Stimulated activated CD8-positive, alpha-beta memory T cell treated with anti-CD3 and anti-CD28 coated beads, Interleukin-7, amount 100 ng/mL, for 48 hours (primary cell): ENCODE results near the gene THRB.

ENCODE experiments used
- DNase-seq, 2 donors: peaks; one replicate each; pipeline ENCODE4 v3.0.0-alpha.2; 2020; ENCODE audit warnings: low read depth in 1 of 2; ENCODE audit errors: extremely low read depth in 1 of 2

Gene THRB

DNA sequence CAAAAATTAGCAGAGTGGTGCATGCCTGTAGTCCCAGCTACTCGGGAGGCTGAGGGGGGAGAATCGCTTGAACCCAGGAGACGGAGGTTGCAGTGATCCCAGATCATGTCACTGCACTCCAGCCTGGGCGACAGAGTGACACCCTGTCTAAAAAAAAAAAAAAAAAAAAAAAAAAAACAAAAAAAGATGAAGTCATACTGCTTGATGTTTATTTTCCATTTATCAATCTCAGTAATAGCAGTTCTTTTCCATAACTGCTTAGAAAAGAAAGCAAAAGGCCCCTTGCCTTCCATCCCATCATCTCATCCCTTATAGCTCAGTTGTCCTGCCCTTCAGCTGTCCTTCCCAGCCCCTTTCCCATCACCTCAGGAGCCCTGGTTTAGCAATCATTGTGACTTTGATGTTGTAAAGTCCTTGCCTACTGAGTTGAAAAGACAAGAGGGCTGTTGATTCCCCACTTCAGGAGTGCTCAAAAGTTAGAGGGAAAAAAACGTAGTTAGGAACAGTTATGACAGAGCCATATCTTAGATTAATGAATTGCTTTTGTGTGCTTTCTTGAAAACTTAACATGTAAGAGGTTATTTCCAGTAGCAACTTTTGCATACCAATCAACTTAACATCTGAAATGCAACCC is 18.0 kb upstream of the THRB start:
- no peak for DNase-seq

DNA sequence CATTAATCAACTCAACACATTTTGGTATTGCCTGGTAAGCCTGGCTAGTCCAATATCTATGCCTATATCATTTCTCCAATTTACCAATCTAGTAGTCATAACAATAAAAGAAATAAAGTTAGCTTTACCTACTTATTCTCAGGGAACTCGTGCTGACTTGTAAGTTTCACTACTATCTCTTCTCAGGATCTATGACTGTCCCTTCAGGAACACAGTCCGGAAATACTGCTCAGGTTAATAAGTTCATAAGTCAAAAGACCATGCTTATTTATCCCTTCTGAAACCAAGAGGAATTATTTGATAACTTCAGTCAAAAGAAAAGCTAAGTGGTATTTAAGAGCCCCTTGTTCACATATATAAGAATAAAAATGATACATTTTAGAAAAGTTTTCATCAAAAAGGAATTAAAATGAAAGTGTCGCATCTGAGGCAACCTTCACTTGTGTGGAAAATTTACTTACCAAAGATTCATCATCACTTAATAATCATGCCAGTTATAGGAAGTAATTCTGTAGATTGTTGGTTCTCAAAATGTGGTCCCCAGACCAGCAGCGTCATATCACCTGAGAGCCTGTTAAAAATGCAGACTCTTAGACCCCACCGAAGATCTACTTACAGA is 15.5 kb upstream of the THRB start:
- DNase-seq = no peak

DNA sequence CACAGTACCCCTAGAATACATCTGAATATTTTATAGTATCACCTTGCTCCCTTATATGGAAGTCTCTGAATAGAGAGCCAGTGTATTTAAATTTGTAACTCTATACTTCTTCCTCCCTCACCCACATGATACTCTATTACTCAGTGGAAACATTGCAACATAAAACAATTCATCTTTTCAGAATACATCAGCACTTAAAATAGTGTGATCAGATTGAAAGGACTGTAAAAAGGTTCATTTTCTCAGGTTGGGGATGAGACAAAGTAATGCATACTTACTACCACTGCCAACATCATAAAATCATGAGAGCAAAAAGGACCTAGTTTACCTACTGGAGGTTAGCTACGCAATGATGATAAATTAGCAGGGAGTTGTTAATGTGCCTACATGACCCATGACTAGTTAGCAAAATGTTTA is 13.8 kb upstream of the THRB start:
- DNase-seq = no peak

DNA sequence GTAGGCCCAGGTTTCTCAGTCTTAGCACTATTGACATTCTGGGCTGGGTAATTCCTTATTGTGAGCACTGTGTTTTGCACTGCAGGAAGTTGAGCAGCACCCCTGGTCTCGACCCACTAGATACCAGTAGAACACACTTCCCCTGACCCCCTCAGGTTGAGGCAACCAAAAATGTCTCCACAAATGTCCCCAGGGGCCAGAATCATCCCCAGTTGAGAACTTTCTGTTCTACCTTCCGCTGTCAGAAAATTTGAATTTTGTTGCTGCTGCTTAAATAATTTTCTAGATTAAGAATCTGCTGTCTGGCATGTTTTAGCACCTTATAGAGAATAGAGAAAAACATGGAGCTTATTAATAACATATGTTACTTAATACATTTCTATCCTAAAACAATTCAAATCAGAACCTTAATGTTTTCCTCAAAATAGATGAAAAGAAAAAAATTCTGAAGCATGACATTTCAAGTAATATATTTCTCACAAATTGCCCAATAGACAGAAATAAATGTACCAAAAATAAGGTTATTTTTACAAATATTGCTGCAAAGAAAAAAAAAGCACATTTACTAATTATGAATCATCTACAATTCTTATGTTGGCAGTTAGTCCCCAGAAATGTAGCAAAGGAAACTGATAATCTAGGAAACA is 13.2 kb upstream of the THRB start:
- DNase-seq = no peak

DNA sequence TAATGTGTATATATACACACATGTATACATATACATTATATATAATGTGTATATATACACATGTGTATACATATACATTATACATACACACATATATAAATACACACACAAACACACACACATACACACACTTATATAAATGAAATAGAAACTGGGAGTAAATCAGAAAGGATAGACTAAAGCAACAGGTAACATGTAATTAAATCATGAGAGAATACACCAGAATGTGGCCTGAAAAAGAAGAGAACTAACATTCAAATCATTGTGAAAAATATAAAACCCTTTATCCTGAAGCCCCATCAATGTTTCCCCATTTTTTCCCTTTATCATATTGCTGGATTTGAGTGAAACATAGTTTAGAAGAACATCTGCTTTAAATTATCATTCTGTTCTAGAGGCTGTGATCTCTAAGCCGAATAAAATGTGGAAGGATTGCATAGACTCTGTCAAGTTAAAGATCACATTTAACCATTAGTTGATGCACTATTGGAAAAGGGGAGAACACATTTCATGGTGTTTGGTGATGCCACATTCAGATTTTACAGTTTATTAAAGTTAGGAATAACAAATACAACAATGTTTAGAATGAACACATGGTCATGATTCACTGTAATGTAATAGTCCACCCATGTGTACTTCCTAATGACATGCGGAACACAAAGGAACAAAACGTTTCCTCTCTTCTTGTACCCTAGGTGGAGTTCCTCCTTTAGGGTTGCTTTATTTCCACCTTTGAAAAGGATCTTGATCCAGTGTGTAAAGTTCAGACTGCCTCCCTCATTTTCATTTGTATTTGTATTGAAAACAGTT is 12.5 kb upstream of the THRB start:
- DNase-seq = no peak

DNA sequence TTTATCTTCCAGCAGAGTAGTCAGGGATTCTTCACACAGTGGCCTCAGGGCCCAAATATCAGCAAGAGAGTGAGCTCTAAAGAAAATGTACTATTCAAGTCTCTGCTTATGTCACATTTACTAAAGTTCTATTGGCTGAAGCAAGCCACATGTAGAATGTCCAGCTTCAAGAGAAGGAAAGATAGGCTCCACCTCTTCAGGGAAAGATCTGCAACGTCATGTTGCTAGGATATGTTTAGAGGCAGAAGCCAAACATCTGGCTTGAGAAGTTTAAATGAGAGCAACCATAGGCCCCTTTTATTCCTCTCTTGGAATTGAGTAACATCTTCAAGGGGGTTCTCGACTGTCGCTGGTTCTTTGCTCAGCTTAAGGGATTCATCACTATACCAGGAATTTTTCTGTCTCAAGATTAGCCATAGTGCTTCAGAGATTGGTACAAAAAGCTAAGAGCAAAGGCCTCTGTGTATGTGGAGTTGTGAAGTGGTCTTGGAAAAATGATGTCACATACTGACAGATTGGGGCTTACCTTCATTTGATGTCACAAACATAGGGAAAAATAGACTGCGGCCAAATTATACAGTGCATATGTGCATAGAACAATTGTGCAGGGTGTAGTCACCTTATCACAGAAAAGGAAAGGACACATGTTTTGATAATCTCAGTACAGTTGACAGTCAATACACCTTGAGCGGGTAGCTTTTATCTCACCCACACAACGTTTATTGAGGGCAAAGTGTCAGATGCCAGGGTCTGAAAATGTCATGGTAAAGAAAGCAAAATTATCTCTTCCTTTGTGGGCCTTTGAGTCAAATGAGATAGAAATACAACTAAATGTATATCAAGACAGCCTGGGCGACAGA is 11.3 kb upstream of the THRB start:
- no peak for DNase-seq

DNA sequence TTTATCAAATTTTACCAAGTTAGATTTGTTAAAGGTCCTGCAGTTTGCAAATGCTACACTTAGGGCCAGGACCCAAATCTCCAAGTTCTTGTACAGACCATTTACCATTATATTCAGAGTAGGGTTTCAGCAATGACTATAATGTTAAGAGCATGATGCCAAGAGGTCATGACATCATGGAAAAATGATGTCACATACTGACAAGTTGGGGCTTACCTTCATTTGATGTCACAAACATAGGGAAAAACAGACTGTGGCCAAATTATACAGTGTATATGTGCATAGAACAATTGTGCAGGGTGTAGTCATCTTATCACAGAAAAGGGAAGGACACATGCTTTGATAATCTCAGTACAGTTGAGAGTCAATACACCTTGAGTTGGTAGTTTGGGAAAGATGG is 10.1 kb upstream of the THRB start:
- DNase-seq = no peak

DNA sequence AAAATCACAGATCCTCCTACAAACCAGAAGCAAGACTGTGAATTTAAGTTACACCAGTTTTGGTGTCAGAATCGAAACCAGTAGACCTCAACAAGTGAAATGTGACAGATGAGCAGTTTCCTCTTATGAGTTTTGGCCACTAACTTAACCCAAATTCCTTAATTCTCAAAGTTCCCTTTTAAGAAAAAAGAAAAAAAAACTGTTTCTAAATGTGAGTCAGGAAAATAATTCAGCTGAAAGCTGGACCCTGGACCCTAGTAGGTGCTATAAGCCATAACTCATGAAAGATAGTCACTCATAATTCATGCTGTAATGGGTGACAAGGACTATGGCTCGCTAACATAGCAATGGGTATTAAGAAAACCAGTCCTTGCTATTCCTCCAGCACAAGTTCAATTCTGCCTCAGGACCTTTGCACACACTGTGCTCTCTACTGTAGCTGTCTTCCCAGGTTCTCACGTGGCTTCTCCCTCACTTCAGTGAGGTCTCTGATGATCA is 9.0 kb upstream of the THRB start:
- no peak for DNase-seq

DNA sequence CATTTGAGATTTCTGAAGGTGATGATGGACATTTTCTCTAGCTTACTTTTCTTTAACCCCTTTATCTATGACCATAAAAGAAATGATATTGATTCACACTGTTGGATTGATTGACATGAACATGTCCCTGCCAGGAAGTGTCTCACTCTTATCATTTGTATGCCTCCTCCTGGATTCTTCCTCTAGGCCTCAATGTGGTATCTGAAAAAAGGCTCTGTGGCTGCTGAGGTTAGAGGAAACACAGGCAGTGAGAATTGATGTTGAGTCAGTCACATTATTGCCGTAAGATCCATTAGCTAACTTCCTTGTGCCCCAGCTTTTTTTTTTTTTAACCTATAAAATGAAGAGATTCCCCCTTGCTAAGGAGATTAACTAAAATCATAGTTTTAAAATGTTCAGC is 8.0 kb upstream of the THRB start:
- no peak for DNase-seq

DNA sequence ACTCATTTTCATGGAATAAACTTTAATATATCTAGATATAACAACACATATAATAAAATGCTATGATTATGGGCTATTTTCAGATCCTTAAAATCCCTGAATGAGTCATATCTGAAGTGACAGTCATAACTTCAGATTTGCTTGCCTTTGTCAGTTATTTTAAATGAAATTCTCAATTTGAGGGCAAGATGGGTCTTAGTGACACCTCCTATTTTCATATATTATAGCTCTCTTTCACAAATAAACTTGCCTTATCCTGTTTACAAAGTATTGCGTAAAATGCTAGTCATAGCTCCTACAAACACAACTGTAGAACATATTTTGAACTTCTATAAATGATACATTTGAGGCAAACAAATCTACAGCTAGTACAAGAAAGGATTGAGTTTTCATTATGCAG is 6.2 kb upstream of the THRB start:
- no peak for DNase-seq

DNA sequence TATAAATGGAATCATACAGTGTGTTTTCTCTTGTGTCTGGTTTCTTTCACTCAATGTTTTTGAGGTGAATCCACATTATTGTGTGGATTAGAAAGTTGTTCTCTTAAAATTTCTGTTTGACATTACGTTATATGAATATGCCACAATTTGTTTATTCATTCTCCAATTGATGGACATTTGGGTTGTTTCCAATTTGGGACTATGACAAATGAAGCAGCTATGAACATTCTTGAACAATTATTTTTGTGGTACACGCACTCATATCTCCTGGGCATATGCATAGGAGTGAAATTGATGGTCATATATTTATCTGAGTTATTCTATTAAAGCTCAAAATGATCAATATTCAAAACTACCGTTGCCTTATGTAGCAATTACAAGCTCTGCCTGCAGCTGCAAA is 5.3 kb upstream of the THRB start:
- no peak for DNase-seq

DNA sequence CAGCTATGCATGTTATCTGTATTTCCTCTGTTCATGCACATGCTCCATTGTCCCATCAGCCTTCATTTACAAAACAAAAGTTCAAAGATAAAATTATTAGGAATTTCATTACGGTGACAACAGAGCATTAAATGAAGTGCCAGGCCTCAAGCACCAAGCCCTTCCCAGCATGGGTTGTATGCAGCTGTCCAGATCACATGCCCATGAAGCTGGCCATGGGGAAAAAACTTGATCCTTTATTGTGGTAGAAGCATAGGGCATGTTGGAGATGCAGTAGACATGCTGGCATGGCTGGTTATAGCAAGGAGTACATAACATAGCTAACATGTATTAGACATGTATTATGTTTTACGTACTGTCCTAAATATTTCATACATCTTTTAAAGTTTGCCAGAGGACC is 4.1 kb upstream of the THRB start:
- DNase-seq = no peak

DNA sequence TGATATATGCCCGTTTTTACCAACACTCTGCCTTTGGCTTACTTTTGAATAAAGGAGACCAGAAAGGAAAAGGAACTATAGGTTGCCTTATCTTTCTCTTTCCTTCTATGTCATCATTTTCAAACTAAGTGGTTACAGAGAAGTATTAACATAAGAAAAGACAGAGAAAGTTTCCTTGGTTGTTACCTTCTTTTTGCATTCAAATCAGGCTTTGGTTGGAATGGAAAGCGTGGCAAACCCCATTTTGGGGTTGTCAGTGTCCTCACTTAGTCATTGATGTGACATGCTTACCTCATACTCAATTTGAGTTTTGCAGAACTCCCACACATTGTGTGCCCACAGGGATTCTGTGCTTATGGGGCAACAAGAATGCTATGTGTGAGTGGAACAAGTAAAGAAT is 3.7 kb upstream of the THRB start:
- no peak for DNase-seq

DNA sequence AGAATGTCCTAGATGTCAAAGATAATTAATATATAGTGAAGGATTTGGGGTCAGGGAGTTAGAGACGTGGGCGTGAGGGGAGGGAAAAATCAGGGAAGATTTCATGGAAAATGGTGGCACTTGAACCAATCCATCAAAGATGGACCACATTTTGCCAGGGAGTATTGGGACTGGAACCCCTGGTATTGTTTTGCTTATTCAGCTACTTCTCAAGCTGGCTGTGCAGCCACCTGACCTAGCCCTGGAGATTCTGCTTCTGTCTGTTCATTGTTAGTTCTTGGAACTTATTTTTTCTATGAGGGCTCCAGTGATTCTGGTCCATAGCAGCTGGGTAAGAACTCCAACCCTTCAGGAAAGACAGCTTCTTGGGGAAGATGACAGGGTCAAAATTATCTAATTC is 3.3 kb upstream of the THRB start:
- DNase-seq = no peak

DNA sequence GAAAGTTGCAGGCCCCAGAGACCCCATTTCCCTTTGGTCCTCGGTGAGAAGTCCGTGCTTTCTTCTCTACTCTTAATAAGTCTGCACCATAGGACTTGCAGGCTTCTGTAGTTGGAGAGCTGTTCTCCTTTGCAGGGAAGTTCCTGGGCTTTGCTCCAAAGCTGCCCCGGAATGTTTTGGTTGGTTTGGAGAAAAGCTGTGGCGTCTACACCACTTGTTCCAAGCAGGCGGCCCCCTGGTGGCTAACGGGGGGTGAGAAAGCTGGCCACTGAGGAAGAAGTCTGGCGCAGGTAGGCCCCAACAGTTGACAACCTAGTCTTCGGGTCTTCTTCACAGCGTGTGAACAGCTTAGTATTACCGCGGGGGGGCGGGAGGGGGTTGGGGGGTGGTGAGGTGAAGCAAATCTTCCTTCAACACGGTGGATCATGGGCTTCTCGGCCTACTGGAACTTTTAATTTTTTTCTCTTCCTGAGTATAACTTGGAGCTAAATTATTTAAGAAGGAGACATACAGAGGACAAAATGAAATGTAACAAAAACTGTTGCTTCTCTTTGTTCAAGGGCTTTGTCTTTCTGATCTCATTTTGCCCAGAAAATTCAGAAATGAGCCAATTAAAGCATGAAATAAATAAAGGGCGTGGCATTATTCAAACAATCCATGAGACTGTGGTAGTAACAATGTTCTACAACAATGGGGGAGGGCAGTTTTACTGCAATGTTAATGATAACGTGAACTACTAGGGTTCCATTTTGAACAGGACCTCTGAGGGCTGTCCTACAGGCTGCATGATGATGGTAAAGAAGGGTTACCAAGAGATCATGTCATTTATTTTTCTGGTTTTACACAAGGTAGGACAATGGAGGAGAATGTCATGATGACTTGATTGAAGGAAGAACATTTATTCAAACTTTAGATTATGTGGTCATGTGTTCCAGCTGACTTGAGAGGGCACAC is 2.2 kb upstream of the THRB start:
- DNase-seq = no peak

DNA sequence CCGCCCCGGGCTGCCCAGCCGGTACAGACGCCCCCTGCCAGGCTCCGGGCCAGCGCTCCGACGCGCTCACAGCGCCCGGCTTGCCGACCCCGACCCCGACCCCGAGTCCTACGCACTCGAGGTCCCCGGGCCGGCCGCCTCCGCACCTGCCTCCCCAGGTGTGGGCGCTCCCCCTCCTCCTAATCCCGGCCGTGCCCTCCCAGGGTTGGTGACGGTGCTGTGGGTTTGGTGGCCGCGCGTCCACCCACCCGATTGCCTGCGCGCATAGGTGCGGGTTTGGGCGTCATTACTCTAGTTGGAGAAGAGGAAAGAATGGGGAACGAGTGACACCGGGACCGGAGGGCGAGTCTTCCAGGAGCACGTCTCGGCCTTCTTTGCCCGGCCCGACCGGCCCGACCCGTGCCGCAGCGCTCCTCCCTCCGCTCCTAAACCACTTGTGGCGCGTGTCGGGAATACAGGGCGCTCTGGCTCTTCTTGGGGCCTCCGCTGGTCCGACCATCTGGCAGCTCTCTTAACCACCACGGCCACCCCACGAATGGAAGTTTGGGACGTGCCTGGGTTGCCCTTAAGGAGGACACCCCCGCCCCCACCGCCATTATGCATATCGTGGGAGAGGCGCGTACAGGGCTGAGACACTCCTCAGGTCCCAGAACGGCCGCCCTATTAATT is 810 bp upstream of the THRB start:
- DNase-seq = no peak

DNA sequence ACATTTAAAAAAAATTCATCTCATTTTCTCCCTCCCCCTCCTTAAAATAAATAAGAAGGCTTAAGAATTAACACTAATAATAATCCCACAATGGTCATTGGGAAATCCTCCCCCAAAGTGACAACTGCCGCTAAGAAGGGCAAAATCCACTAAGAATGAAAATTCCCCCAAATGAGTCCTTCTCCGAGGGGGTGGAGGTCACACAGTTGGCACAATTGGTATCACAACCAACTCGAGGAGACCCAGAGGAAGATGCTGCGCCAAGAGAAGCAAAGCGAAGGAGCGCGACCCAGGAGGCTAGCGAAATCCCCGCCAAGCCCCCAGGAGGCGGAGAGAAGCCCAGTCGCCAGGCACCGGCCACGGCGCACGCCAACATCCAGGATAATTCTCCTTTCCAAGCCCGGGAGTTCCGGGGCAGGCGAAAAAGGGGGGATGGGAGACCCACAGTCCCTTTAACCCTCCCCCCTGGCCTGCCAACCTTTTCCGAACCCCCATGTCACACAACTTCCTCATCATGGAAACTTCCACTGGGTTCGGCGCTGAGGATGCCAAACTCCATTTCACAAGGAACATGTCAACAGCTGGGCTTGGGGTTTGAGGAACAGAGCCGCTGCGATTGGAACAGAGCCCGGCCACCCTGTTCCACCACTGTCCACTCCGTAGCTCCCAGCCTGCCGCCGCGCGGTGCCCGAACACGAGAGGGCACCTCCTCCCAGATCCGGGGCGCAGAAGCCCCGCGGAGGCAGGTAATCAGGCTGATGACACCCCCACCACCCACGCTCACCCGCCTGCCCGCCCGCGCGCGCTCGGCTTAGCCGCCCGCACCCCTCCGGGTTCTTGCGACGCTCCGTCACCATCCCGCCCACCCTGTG is 668 bp downstream of the THRB start:
- no peak for DNase-seq

DNA sequence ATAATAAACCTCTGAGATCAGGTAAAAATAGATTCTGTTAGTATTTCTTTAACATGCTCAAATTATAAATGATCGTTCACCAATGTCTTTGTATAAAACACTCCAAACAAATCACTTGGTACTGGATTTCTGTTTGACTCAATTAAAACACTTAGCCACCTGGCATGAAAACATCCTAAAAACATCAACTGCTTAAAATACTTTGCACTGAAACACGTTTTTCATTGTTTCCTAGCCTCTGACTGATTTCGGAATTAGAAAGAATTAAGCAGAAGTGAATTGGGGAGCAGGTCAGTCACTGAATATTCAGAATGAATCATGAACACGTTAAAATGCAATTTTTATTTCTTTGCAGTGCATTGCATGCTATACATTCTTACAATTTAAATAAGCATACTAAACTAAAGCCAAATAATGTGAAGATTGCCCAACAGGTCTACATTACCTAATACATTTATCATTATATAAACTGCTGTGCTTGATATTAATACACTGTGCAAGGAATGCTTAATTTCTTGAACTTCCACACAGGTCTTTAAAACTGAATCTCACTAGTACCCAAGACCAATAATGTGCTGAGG is 1.6 kb downstream of the THRB start:
- DNase-seq = no peak
